ENCODE results near the gene POLE. TPM values are rescaled to one million over a fixed set of nuclear protein-coding genes. Genes with fewer than 3 reads are reported as not detected.
A peak's percentile ranks its signal among the peaks of the same experiment; 100 is the strongest.
"Not testable (repeated sequence)": the region's sequence is repeated elsewhere in the genome, so short reads cannot be mapped to it uniquely, and the experiment has no call there.

Gene POLE
- polyA plus RNA-seq, 10 donors = 21.1 to 45.3 (median 29.5) TPM

DNA sequence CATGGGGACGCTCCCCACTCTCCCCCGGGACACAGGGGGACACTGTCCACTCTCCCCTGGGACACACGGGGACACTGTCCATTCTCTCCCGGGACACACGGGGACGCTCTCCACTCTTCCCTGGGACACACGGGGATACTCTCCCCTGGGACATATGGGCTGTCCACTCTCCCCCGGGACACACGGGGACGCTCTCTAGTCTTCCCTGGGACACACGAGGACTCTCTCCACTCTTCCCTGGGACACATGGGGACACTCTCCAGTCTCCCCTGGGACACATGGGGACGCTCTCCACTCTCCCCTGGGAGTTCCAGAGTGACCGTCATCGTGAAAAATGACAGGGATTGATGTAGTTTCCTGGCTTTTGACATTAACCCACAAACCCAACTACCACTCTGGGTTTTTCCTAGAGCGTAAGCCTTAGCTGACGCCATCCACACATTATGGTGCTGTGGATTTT is 71.5 kb downstream of the POLE start:
- DNase-seq = no peak

DNA sequence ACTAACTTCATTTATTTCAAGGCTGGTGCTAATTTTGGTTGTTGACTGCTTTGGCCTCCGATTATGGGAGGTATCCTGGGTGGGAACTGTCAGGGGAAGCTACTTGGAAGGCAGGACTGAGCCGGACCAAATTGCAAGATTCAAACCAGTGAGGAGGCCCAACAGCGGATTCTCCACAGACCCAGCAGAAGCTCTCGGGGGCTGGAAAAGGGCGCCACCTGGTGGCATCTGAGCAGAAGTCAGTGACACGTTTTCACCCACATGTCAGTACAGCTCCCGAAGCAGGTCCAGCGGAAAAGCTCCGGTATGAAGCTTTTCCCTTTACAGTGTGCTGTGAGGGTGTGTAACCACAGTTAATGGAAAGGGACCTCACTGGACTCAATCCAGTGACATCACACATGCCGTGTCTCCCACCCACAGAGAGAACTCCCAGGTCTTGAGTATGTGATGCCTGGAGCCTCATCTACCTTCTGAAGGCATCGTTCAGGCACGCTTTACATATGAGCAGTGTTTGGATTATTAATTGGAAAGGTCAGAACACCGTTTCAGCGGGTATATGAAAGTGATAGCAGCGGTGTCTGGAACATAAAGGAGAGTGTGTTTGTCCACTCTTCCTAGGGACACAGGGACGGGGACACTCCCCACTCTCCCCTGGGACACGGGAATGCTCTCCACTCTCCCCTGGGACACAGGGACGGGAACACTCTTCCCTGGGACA is 72.1 kb downstream of the POLE start:
- peak; percentile 74 to 93 (median 90) for DNase-seq

- no peak for DNase-seq
These were observed 73.1 kb downstream of the POLE start for GRCh38 chr12:132614029-132614428.

GRCh38 chr12:132611620-132612019 is 75.5 kb downstream of the POLE start:
- no peak for DNase-seq

DNA sequence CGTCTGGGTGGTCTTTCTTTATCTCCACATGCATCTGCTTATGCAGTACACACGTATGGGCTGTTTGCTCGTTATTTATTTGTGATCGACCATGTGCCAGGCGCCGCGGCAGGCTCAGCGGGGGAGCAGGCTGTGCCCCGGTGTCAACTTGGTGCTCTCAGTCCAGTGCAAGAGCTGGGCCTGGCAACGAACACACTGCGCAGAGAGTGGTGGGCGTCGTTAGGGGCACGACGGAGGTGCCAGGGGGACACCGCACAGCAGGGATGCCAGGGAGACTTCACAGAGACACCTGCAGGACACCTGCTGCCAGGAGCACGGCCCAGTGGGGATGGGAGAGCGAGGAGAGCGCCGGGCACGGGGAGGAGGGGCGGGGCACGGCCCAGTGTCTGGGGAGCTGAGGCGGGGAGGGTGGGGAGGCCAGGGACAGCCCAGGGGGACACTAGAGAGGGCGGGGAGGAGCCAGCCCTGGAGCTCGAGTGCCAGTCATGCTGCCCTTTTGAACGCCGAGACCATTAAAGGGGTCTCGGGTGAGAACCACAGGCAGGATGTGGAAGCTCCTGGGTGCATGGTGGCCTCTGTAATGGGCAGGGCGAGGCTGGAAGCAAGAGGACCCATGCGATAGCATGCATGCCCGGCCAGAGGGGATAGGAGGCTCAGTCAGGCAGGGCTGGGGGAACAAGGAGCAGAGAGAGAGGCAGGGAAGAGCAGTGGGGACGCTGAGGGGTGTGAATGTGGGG is 76.1 kb downstream of the POLE start:
- DNase-seq = no peak

GRCh38 chr12:132610051-132610759 is 76.9 kb downstream of the POLE start, which contains the start of gene LRCOL1:
LRCOL1 (minus strand) TSS chr12:132610582; CDS start chr12:132606251, 4,331 bp downstream.
- peak in 2 of 3 donors; percentile 33 to 62 for DNase-seq

DNA sequence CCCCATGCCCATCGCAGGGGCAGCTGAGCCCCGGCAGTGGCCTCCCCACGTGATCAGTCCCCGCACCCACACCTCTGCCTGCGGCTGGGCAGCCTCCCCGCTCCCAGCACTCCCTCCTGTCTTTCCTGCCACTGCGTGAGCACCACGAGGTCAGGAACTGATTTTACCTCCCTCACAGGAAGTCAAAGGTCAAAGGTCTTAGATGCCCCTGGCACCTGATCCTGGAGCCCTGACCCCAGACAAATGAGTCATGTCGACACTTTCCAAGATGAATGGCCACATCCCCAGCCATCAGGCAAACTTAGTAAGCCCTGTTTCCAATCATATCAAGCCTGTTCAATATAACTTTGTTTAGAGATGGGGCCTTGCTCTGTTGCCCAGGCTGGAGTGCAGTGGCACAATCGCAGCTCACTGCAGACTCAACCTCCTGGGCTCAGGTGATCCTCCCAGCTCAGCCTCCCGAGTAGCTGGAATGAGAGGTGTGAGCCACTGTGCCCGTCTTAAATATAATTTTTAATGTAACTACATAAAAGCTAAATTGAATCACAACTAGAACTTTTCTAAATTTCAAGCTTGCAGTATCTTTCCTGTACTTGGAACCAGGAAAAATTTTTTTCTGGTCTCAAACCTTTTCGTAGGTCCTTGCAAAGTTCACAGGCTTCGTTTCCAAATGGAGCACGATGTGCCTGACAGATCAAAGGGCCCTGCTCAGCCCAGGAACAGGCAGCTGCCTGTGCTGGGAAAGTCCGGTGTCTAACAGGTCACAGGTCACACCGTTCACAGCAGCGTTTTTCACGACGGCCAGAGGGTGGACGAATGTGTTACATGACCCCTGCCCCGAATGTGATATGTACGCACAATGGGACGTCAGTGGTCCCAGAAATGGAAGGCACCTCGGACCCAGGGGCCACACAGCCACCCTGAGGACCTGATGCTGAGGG is 78.6 kb downstream of the POLE start:
- DNase-seq = no peak

DNA sequence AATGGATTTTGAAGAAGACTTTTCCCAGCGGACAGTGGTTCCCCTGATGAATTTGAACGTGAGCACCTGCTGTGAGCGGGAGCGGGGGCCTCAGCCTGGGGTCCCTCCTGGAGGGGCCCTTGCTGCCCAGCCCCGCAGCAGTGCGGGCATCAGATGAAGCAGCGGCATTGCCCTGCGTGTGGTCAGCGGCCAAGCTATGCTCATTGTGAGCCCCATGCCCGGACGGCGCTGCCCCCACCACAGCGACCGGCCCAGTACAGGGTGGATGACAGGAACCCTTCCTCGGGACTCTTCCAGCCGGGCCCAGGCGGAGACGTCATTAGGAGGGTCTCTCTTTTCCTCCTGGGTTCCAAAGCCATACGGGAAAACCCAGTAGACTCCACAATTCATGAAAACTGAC is 80.2 kb downstream of the POLE start:
- DNase-seq = no peak

- DNase-seq = no peak
These were observed 80.7 kb downstream of the POLE start for GRCh38 chr12:132606466-132606865.

DNA sequence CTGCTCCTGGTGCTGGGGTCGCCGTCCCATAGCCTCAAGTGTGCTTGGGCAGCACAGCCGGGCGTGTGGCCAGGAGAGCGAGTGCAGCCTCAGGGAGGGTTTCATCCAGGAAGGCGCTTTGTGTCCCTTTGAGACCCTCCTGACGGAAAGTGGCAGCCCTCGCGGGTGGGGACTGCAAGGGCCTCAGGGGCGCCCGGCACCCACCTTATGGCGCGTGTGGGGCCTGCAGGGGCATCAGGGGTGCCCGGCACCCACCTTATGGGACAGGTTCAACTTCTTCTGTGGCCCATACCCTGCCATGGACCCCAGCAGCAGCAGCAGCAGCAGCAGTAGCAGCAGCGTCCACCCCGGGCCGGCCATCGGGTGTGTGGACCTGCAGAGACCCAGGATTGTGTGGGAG is 81.2 kb downstream of the POLE start:
- no peak for DNase-seq

- DNase-seq = no peak
These were observed 82.3 kb downstream of the POLE start for GRCh38 chr12:132604668-132605441.

GRCh38 chr12:132604151-132604618 is 83.0 kb downstream of the POLE start:
- peak in 1 of 3 donors; percentile 70 for DNase-seq

GRCh38 chr12:132603240-132604150 is 83.6 kb downstream of the POLE start:
- peak in 1 of 3 donors; percentile 60 for DNase-seq

DNA sequence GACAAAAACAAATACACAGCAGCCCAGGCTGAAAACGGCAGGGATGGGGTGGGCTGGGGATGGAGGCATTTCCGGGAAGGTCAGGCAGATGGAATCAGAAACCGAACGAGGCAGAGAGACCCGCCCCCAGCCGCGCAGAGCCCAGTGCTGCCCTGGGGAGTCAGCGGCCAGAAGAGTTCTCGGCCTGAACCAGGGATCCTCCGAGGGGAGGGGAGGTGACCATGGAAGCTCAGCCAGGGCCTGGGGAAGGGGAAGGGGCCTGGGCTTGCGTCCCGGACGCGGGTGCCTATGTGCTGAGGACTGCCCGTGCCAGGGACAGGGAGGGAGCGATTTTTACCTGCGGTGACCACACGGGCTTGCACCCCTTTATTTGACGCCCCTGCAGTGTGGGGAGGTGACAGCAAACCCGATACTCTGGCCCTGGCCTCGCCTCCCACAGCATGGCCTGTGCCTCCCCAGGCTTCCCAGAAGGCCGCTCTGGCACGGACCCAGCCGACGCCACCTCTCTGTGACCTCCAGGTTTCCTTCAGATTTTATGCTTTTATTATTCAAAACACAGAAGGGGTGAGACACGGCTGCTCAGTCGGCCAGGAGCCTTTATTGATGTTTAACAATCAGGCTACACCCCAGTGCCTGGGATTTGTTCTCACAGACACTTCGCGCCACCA is 84.4 kb downstream of the POLE start:
- peak in 2 of 3 donors; percentile 53 to 86 for DNase-seq

GRCh38 chr12:132601171-132601883 is 85.8 kb downstream of the POLE start:
- no peak for DNase-seq

DNA sequence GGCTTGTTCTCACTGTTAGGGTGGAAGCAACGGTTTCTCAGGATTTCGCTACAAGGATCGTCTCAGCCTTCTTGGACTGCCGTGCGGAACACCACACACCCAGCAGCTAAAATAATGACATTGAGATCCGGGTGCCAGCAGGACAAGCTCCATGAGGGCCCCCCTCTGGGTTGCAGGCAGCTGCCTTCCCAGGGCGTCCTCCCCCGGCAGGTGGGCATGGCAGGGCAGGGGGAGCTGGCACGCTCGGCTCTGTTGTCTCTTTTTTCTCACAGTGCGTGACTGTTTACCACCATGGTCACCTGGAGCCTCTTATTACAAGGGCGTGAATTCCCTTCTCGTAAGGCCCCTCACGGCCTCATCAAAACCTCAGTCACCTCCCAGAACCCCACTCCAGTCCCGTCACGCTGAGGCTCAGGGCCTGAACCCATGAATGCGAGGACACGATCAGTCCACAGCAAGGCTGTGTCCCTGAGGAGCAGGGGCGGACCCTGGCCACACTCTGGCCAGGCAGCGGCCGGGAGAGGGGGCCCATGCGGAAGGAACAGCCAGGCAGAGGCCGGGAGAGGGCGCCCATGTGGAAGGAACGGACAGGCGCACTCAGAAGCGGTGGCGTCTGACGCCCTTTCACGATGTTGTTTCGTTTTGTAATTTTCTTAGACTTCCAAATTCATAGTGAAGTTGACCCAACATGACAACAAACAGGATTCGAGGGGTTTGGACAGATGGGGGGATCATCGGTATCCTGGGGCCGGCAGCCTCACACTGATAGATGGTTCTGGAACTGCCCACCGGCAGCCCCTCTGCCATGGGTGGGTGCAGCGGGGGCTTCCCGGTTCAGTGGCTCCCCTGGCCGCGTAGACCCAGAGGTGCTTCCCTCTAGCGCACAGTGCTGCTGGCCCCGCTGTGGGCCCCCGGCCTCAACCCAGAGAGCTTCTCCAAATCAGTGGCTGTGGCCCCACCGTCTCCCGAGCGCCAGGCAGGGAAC is 86.8 kb downstream of the POLE start:
- DNase-seq = peak; percentile 60 to 91 (median 82)

DNA sequence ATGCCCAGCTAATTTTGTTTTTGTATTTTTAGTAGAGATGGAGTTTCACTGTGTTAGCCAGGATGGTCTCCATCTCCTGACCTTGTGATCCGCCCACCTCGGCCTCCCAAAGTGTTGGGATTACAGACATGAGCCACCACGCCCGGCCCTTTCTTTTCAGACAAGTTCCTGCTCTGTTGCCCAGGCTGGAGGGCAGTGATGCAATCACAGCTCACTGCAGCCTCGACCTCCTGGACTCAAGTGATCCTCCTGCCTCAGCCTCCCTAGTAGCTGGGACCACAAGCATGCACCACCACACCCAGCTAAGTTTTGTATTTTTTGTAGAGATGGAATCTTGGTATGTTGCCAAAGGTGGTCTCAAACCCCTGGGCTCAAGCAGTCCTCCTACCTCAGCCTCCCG is 87.6 kb downstream of the POLE start:
- not testable (repeated sequence) for DNase-seq

Data from muscle of back (tissue), 11 donors.